ENCODE data around the gene SARDH.

The SARDH gene

GRCh38 chr9:133661846-133662540, 76.2 kb downstream of the SARDH start:
- no peak for DNase-seq

- no peak for DNase-seq
Observed at GRCh38 chr9:133659516-133659915, 78.6 kb downstream of the SARDH start.

DNA sequence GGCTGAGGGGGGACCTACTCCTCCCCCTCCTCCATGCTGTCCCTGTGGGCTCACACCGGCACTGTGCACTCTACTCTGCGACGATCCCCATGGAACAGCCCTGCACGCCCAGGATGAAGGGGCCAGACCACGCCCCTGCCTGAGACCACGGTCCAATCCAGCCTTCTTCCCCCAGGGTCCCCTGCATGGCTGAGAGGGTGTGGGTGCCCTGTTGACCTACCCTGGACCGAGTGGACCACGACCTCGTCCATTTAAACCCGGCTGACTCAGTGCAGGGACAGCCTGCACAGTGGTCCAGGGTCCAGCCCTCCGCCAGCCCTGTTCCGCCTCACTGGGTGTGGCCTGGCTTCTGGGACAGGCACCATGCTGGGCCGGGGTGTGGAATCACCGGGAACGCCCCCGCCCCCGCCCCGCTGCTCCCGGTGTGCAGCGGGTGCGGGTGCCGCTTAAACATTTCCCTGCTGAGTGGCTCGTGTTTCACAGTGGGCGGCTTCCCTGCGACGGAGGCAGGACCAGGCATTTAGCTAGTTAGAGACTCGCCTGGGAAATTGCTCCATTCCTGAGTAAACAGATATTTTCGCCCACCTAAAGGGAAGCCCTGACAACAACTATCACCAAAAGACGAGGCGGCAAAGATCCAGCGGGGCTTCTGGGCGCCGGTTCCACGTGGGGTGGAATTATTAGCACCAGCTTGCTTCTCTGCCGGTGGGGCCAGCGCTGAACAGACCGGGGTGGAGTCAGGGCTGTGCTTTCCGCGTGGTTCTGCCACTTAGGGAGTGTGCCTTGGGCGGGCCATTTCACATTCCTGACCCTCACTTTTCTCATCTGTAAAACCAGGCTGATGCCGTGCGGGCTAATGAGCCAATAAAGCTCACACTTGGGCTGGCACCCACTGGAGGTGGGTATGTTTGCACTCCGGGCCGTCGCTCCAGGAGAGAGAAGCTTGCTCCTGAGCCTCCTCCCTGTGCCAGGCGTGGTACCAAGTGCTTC, 79.4 kb downstream of the SARDH start:
- peak; percentile 14 for DNase-seq

DNA sequence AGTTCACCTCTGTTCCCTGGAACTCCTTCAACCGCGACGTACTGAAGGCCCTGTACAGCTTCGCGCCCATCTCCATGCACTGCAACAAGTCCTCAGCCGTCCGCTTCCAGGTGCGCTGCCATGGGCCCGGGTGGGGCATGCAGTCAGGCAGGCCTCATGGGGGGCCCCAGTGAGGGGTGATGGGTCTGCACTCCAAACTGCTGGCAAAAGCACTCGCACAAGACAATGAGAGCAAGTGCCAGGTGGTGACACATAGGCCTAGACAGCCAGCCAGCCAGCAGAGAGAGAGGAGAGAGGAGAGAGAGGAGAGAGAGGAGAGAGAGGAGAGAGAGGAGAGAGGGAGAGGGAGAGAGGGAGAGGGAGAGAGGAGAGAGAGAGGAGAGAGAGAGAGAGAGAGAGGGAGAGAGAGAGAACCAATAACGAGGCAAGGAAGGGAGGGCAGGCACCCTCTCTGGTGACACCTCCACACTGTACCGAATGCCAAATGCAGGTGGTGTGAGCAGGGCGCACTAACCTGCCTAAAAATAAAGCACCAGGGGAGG, 81.0 kb downstream of the SARDH start:
- DNase-seq, result no peak

- DNase-seq, result peak; percentile 55
Observed at GRCh38 chr9:133656211-133657119, 81.7 kb downstream of the SARDH start.

DNA sequence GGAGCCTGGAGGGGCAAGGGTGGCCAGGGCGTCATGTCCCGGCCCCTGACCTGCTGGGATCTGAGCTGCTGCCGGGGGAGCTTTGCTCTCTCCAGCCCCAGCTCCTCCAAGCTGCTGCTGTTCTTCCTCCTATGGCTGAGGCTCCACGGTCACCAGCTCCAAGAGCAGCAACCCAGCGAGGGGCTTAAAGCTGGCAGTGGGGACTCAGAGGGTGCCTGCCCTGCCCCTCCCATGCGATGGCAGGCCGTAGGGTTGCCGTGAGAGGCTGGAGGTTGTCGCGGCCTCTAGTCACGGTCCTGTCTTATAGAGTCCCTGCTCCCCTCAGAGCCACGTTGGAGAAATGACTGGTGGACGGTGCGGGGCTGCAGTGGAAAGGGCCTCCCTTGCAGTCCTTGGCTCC, 82.5 kb downstream of the SARDH start:
- DNase-seq, result no peak

GRCh38 chr9:133654736-133655657, 83.2 kb downstream of the SARDH start:
- DNase-seq, result no peak

DNA sequence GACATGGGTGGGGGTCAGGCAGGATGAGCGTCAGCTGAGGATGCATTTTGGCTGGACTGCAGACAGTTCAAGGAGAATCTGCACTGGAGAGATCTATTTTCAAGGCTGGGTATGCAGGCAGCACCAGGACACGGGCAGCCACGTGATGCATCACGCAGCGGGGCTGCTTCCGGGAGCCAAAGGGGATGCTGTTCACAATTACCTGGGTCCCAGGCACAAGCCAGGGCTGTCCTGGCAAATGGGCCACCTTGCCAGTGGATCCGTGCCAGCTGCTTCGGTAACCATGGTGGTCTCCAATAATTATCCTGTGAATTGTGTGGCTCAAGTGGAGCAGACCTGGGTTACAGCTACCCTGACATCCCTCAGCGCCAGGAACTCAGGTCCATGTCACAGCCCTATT, 84.5 kb downstream of the SARDH start:
- no peak for DNase-seq

DNA sequence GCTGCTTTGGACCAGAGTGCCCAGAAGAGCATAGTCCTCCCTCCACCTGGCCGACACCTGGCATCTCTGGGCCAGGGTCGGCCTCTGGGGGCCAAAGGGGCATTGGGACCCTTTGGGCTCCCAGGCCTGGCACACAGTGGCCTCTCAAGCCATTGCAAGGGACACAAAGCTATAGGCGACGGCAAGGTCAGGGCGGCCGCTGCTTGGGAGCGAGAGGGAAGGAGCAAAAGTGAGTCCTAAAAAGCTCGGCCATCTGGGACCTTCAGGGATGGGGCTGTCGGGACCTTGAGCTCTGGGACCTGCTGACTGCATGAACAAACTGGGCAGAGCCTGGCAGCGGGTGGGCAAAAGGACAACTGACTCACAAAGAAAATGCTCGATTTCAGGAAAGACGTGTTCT, 88.1 kb downstream of the SARDH start:
- DNase-seq, result no peak

- no peak for DNase-seq
Observed at GRCh38 chr9:133649194-133649593, 89.0 kb downstream of the SARDH start.

DNA sequence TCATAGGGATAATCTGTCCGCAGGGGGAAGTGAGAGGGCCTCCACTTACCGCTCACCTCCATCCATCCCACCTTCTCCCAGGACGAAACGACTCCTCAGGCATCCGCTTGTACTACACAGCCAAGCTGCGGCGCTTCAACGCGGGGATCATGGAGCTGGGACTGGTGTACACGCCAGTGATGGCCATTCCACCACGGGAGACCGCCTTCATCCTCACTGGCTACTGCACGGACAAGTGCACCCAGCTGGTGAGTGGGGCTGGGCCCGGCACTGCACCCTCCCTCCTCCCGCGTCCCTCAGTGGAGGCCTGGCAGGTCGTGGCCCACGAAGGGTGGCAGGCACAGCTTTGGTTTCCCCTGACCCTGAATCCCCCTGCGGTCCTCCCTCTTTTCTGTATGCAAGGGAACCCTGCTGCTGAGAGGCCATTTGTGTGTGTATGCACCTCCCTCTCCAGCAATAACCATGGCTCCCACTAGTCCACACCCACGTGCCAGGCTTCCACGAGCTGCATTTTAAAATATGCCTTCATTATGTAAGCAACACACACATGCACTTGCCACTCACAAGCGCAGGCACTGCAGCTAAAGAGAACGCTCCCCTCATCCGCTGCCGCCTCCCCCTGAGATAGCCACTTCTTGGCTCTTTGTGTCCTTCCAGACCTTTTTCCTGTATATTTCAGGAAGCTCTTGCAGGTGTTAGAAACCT, 90.2 kb downstream of the SARDH start:
- no peak for DNase-seq

DNA sequence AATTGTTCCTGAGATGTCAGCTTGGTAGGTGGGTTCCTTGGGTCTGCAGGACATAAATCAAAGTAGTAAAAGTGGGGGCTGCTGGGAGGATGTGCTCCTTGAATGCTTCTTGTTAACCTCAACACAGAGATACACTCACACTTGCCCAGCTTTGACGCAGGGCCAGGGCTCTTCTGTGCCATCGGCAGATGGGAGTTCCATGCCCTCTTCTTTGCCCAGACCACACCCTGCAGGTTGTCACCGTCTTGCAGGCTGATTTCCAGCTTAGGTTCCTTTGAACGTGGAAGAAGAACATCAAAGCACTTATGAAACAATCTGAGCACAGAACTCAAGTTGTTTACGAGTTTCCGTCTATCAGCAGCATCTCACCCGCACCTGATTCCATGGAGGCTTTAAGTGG, 91.0 kb downstream of the SARDH start:
- DNase-seq, result no peak

GRCh38 chr9:133645021-133645765, 93.0 kb downstream of the SARDH start:
- no peak for DNase-seq

DNA sequence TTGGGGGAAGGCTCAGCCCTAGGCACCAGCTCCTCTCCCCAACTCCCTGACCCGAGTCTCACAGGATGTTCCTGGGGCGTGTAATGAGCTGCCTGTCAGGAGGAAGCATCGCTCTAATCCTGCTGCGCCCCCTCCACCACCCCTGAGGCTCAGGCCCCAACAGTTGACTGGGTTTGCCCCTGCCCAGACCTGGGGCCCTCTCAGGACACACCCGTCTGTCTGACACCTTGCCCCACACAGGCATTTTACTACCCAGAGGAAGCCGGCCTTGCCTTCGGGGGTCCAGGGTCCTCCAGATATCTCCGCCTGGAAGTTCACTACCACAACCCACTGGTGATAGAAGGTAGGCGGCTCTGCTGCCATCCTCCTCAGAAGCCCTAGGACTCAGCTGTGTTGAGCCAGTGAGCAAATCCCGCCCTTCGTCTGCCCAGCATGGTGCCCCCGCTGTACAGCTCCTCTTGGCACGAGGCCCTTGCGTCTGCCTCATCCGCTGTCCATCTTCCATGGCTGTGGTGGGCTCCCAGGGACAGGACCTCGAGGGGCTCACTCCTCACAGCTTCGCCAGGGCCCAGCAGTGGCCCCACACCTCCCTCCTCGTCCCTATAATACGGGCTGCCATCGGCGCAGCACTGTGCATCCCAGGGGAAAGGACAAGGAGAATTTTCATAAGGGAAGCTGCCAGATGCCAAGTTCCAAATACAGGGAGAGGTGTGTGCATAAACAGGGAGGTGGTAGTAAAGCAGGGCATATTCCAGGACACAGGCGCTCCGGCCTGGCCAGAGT, 94.0 kb downstream of the SARDH start:
- no peak for DNase-seq

DNA sequence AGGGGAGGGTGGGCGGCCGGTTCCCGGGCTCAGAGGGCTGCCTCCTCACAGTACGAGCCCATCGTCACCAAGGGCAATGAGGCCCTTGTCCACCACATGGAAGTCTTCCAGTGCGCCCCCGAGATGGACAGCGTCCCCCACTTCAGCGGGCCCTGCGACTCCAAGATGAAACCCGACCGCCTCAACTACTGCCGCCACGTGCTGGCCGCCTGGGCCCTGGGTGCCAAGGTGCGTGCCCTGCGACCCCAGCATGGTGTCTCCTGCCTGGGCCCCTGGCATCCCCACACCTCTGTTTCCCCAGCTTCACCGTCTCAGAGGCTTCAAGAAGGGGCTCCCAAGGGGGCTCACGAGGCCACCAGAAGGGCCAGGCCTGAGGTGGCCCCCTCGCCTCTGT, 94.8 kb downstream of the SARDH start:
- DNase-seq, result no peak

- no peak for DNase-seq
Observed at GRCh38 chr9:133642708-133643361, 95.3 kb downstream of the SARDH start.

- DNase-seq, result no peak
Observed at GRCh38 chr9:133641861-133642595, 96.1 kb downstream of the SARDH start.

- DNase-seq, result no peak
Observed at GRCh38 chr9:133641396-133641655, 96.8 kb downstream of the SARDH start.
